ENCODE measurements around the gene TNFRSF14.

DNA sequence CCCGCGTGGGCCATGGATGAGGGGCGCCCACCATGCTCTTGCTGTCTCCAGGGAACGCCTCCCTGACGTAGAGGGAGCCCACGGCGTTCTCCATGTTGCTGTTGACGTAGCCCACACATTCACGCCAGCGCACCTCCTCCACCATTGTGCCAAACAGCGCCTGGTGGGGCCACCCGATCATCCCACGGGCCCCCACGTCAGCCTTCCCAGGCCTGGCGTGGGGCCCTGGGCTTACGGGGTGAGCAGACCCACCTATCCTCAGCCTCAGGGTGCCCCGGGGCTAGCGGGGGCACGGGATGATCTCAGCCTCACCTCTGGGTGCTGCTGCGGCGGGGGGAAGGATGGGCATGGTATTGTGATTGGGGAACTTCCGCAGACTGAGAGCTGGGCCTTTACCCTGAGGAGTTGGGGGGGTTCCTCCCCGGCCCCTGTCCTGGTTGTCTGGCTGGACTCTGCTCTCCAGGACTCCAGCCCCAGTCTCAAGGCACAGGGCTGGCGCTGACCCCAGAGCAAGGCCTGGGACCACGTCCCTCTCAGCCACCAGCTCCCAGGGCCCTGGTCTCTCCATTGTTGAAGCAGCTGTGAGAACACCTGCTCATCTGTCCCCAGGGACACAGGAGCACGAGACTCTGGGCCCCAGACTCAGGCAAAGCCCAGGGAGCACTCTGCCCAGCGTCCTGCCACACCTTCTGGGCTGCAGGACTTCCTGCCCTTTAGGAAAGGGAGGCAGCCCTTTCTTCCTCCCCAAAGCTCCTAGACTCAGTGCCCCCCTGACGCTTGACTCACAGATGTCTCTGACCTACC is 40.6 kb downstream of the TNFRSF14 start:
- TF ChIP-seq, protein P1, sequence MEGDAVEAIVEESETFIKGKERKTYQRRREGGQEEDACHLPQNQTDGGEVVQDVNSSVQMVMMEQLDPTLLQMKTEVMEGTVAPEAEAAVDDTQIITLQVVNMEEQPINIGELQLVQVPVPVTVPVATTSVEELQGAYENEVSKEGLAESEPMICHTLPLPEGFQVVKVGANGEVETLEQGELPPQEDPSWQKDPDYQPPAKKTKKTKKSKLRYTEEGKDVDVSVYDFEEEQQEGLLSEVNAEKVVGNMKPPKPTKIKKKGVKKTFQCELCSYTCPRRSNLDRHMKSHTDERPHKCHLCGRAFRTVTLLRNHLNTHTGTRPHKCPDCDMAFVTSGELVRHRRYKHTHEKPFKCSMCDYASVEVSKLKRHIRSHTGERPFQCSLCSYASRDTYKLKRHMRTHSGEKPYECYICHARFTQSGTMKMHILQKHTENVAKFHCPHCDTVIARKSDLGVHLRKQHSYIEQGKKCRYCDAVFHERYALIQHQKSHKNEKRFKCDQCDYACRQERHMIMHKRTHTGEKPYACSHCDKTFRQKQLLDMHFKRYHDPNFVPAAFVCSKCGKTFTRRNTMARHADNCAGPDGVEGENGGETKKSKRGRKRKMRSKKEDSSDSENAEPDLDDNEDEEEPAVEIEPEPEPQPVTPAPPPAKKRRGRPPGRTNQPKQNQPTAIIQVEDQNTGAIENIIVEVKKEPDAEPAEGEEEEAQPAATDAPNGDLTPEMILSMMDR (conservative IDR thresholded peaks at IDR 0.05): no peak
- no peak for TF ChIP-seq ZFX (IDR thresholded peaks at IDR 0.05)
